Mammary epithelial cell (primary cell): ENCODE data around the gene MAST4.

Source experiments
- EZH2 ChIP-seq: IDR thresholded peaks from 2 replicates; pipeline ENCODE4 v1.6.1; 2012; ENCODE audit warnings: low read length, inconsistent platforms, borderline replicate concordance
- TF ChIP-seq, protein P1 (sequence below), 2 donors: IDR thresholded peaks in 1 of 2; conservative IDR thresholded peaks in 1 of 2; 2 replicates each; pipeline ENCODE4 v1.5.1; 2011 to 2012; ENCODE audit warnings: inconsistent platforms in 2 of 2, low read length in 2 of 2, mild to moderate bottlenecking in 2 of 2, control low read depth in 1 of 2, low read depth in 1 of 2; ENCODE audit not compliant: insufficient read depth in 1 of 2; ENCODE audit errors: extremely low read depth in 1 of 2

DNA sequence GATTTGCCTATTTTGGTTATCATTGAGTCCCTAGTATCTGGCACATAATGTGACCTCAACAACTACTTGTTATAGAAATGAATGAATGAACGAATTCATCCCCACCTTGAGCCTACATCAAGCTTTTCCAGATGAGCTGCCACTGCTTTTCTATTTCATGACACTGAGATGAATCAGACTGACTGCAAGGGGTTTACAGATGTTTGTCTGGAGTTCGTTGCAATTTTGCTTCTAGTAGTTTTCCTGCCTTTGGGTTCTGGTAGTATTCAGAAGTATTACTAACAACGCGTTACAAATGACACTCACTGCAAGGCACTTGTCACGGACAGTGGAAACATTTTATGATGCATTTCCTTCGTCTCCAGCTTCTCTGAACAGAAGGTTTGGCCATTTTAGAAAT, 378.1 kb downstream of the MAST4 start:
- TF ChIP-seq, protein P1, sequence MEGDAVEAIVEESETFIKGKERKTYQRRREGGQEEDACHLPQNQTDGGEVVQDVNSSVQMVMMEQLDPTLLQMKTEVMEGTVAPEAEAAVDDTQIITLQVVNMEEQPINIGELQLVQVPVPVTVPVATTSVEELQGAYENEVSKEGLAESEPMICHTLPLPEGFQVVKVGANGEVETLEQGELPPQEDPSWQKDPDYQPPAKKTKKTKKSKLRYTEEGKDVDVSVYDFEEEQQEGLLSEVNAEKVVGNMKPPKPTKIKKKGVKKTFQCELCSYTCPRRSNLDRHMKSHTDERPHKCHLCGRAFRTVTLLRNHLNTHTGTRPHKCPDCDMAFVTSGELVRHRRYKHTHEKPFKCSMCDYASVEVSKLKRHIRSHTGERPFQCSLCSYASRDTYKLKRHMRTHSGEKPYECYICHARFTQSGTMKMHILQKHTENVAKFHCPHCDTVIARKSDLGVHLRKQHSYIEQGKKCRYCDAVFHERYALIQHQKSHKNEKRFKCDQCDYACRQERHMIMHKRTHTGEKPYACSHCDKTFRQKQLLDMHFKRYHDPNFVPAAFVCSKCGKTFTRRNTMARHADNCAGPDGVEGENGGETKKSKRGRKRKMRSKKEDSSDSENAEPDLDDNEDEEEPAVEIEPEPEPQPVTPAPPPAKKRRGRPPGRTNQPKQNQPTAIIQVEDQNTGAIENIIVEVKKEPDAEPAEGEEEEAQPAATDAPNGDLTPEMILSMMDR (conservative IDR thresholded peaks at IDR 0.05 in 1 of 2, IDR thresholded peaks at IDR 0.05 in 1 of 2; ENCODE audit: extremely low read depth in 1 of 2, insufficient read depth in 1 of 2, low read depth in 1 of 2, low read length in 2 of 2) = no peak
- TF ChIP-seq EZH2 = no peak
